B cell (primary cell): ENCODE measurements around the gene POLR2J. TPM values are rescaled to one million over a fixed set of nuclear protein-coding genes. Genes with fewer than 3 reads are reported as not detected.
"Not testable (repeated sequence)": the region's sequence is repeated elsewhere in the genome, so short reads cannot be mapped to it uniquely, and the experiment has no call there.

ENCODE experiments used
- ATAC-seq: fragments of 200-7000 bp; cut with Tn5 transposase; one replicate; pipeline ENCODE4 v1.10.0; 2021; ENCODE audit warnings: low read depth, mild to moderate bottlenecking, moderate number of reproducible peaks, moderate library complexity
- CTCF ChIA-PET: fragments of 350-600 bp; sonication (Branson Sonifier 250); formaldehyde crosslinking; loops from one replicate; lab custom pipeline; 2021; ENCODE audit warnings: antibody characterized with exemption, inconsistent platforms; lab: Charles Lee
- POLR2A ChIA-PET: fragments of 350-600 bp; sonication (Branson Sonifier 250); formaldehyde crosslinking; loops from one replicate; lab custom pipeline; 2021; ENCODE audit warnings: antibody characterized with exemption; lab: Charles Lee
- DNase-seq: peaks from one replicate; pipeline ENCODE4 v3.0.0; 2013
- H2AFZ ChIP-seq: 2 replicates; pipeline ENCODE4 v1.6.1; 2012; ENCODE audit warnings: mild to moderate bottlenecking, low read depth, low read length; ENCODE audit not compliant: insufficient read depth, poor library complexity, severe bottlenecking
- H3K27ac ChIP-seq, 2 donors: 1 replicate in 1 of 2; 2 replicates in 1 of 2; pipeline ENCODE4 v1.5.1; 2012 to 2013; ENCODE audit warnings: low read length in 2 of 2, mild to moderate bottlenecking in 2 of 2, moderate library complexity in 1 of 2
- H3K27me3 ChIP-seq, 4 experiments: fragments of 200-600 bp in 1 of 4; sonication (generic) in 1 of 4; replicated peaks in 1 of 4; 1 replicate in 2 of 4; 2 replicates in 2 of 4; pipeline versions ENCODE4 v1.6.1 to v1.7.0; 2013 to 2016; ENCODE audit warnings: low read length in 3 of 4, mild to moderate bottlenecking in 2 of 4, mixed read lengths in 1 of 4, moderate library complexity in 1 of 4; ENCODE audit not compliant: insufficient read depth in 4 of 4, control insufficient read depth in 3 of 4; ENCODE audit errors: control extremely low read depth in 1 of 4
- H3K36me3 ChIP-seq, 2 experiments: replicated peaks in 1 of 2; 1 replicate in 1 of 2; 2 replicates in 1 of 2; pipeline versions ENCODE4 v1.6.1 to v1.7.1; 2013; ENCODE audit warnings: low read length in 1 of 2; ENCODE audit not compliant: insufficient read depth in 2 of 2, control insufficient read depth in 1 of 2; ENCODE audit errors: control extremely low read depth in 1 of 2, extremely low read depth in 1 of 2
- H3K4me1 ChIP-seq, 2 donors: fragments of 200-600 bp in 1 of 2; sonication (generic) in 1 of 2; 1 replicate in 1 of 2; 2 replicates in 1 of 2; pipeline versions ENCODE4 v1.5.1 to v1.6.1; 2013 to 2017; ENCODE audit warnings: low read length in 2 of 2; ENCODE audit not compliant: control insufficient read depth in 2 of 2, insufficient read depth in 2 of 2
- H3K4me2 ChIP-seq: replicated peaks from 2 replicates; pipeline ENCODE3; 2012; ENCODE audit warnings: mild to moderate bottlenecking, low read depth, low read length; ENCODE audit not compliant: poor library complexity, severe bottlenecking
- H3K4me3 ChIP-seq, 5 experiments: fragments of 200-600 bp in 1 of 5; sonication (generic) in 1 of 5; 1 replicate in 3 of 5; 2 replicates in 2 of 5; pipeline versions ENCODE4 v1.5.1 to v1.7.0; 2011 to 2016; ENCODE audit warnings: low read length in 4 of 5, mild to moderate bottlenecking in 4 of 5, low read depth in 2 of 5, control low read depth in 1 of 5, moderate library complexity in 1 of 5; ENCODE audit not compliant: insufficient read depth in 1 of 5; ENCODE audit errors: control extremely low read depth in 1 of 5, extremely low read depth in 1 of 5
- H3K79me2 ChIP-seq: fragments of 200-600 bp; sonication (generic); one replicate; pipeline ENCODE4 v1.6.0; 2016; ENCODE audit warnings: low read length; ENCODE audit not compliant: control insufficient read depth, insufficient read depth
- H3K9ac ChIP-seq: fragments of 200-600 bp; sonication (generic); 2 replicates; pipeline ENCODE4 v1.6.1; 2017; ENCODE audit warnings: mild to moderate bottlenecking, low read length, moderate library complexity
- H3K9me3 ChIP-seq, 3 donors: one replicate each; pipeline versions ENCODE4 v1.6.1 to v1.7.1; 2013; ENCODE audit warnings: low read length in 2 of 3; ENCODE audit not compliant: control insufficient read depth in 2 of 3, insufficient read depth in 1 of 3; ENCODE audit errors: control extremely low read depth in 1 of 3
- H4K20me1 ChIP-seq: 2 replicates; pipeline ENCODE4 v1.6.0; 2012; ENCODE audit warnings: mild to moderate bottlenecking, low read length; ENCODE audit not compliant: insufficient read depth, control insufficient read depth, poor library complexity, severe bottlenecking
- H3K27ac Mint-ChIP-seq: one replicate; pipeline ENCODE4 v1.8.0; 2021; ENCODE audit warnings: mixed read lengths
- H3K27me3 Mint-ChIP-seq: one replicate; pipeline ENCODE4 v1.8.0; 2021; ENCODE audit warnings: mixed read lengths
- H3K4me1 Mint-ChIP-seq: one replicate; pipeline ENCODE4 v1.8.0; 2021; ENCODE audit warnings: mixed read lengths
- H3K4me3 Mint-ChIP-seq: one replicate; pipeline ENCODE4 v1.8.0; 2021; ENCODE audit warnings: mixed read lengths
- H3K9me3 Mint-ChIP-seq: one replicate; pipeline ENCODE4 v1.8.0; 2022; ENCODE audit warnings: mixed read lengths; ENCODE audit not compliant: insufficient read depth
- WGBS: methylation state at CpG from one replicate; pipeline ENCODE4 v1.1.5; 2013; ENCODE audit warnings: missing lambda C conversion rate; ENCODE audit not compliant: insufficient coverage; 5-methylcytosine and 5-hydroxymethylcytosine counted together
- intact Hi-C: fragments of 100-400 bp; cut with micrococcal nuclease; formaldehyde crosslinking; loops from one replicate; pipeline ENCODE4 v1.10.0; 2022
- polyA plus RNA-seq: library from polyadenylated mRNA; depleted of rRNA; stranded (reverse); fragments of >200 nt; gene quantifications from 2 replicates; pipeline ENCODE4 v1.2.3, GENCODE V29; 2012
- total RNA-seq, 2 donors: library from RNA; stranded (reverse); fragments of 120-200 nt in 1 of 2; gene quantifications; 1 replicate in 1 of 2; 2 replicates in 1 of 2; pipeline versions ENCODE4 v1.2.3 to v1.2.4, GENCODE V29; 2013 to 2022

POLR2J gene
- total and polyA plus RNA-seq, 2 donors (not counting 1 experiment from before 2014, with no cell fraction given) = 34.0 to 83.0 TPM

GRCh38 chr7:102505298-102506185, 26.8 kb upstream of the POLR2J start:
- H4K20me1 ChIP-seq, POLR2A ChIA-PET, H3K4me3 ChIP-seq, H3K79me2 ChIP-seq, H3K4me2 ChIP-seq, H3K27me3 Mint-ChIP-seq, H3K9ac ChIP-seq, H3K9me3 ChIP-seq, CTCF ChIA-PET, H3K27ac ChIP-seq, H3K4me3 Mint-ChIP-seq, DNase-seq, H3K27me3 ChIP-seq, H3K9me3 Mint-ChIP-seq, intact Hi-C loops, H3K4me1 Mint-ChIP-seq, H3K36me3 ChIP-seq, ATAC-seq, H3K4me1 ChIP-seq, H3K27ac Mint-ChIP-seq, H2AFZ ChIP-seq: not testable (repeated sequence)
- no CpG with 5 or more reads among the region's 24 CpGs for WGBS

GRCh38 chr7:102503141-102503540, 24.4 kb upstream of the POLR2J start:
- H3K27ac Mint-ChIP-seq, H3K4me3 ChIP-seq, H3K4me1 ChIP-seq, H4K20me1 ChIP-seq, ATAC-seq, intact Hi-C loops, H3K27ac ChIP-seq, POLR2A ChIA-PET, H2AFZ ChIP-seq, H3K9ac ChIP-seq, DNase-seq, H3K9me3 Mint-ChIP-seq, H3K4me1 Mint-ChIP-seq, H3K27me3 ChIP-seq, H3K79me2 ChIP-seq, H3K36me3 ChIP-seq, H3K9me3 ChIP-seq, CTCF ChIA-PET, H3K4me3 Mint-ChIP-seq, H3K27me3 Mint-ChIP-seq, H3K4me2 ChIP-seq: not testable (repeated sequence)
- WGBS = no CpG with 5 or more reads among the region's 12 CpGs

- H3K4me3 Mint-ChIP-seq, H3K27ac ChIP-seq, H3K4me1 Mint-ChIP-seq, H3K9me3 ChIP-seq, H2AFZ ChIP-seq, H3K4me1 ChIP-seq, H3K27me3 Mint-ChIP-seq, CTCF ChIA-PET, H3K79me2 ChIP-seq, H3K27ac Mint-ChIP-seq, POLR2A ChIA-PET, ATAC-seq, H3K4me2 ChIP-seq, H3K9ac ChIP-seq, H3K36me3 ChIP-seq, H3K27me3 ChIP-seq, intact Hi-C loops, DNase-seq, H3K4me3 ChIP-seq, H3K9me3 Mint-ChIP-seq, H4K20me1 ChIP-seq: not testable (repeated sequence)
- 100% methylated on average over 3 of the region's 16 CpGs for WGBS
Measured at GRCh38 chr7:102498321-102498720, 19.6 kb upstream of the POLR2J start.

GRCh38 chr7:102497308-102497707, 18.6 kb upstream of the POLR2J start:
- H3K4me2 ChIP-seq, H3K4me1 Mint-ChIP-seq, intact Hi-C loops, H3K4me1 ChIP-seq, H2AFZ ChIP-seq, H3K79me2 ChIP-seq, H3K27ac Mint-ChIP-seq, H3K9me3 Mint-ChIP-seq, ATAC-seq, H4K20me1 ChIP-seq, H3K27me3 Mint-ChIP-seq, H3K9me3 ChIP-seq, H3K27me3 ChIP-seq, H3K9ac ChIP-seq, H3K4me3 ChIP-seq, H3K27ac ChIP-seq, DNase-seq, H3K4me3 Mint-ChIP-seq, CTCF ChIA-PET, POLR2A ChIA-PET, H3K36me3 ChIP-seq: not testable (repeated sequence)
- no CpG with 5 or more reads among the region's 5 CpGs for WGBS
